ENCODE results near the gene EID2. TPM values are rescaled to one million over a fixed set of nuclear protein-coding genes. Genes with fewer than 3 reads are reported as not detected.
A peak's percentile ranks its signal among the peaks of the same experiment; 100 is the strongest.

Gene EID2
- total RNA-seq, 1 experiment from 2014 or later = 8.5 TPM

- no peak for DNase-seq (ENCODE audit: unreplicated experiment)
- ChIA-PET POLR2A (no interaction called here), CTCF (interaction anchor here (5.8 kb wide), 1 partner anchor 119 kb away, joined by 77 read pairs; no protein-coding TSS in a partner anchor)
- H3K4me1 Mint-ChIP-seq (ENCODE audit: insufficient read depth, unreplicated experiment) = peaks cover 6% of the 10 kb centered on the region
- H3K27me3 Mint-ChIP-seq (ENCODE audit: insufficient read depth, unreplicated experiment) = peaks cover 32% of the 10 kb centered on the region
- no peak for TF ChIP-seq CTCF (IDR thresholded peaks at IDR 0.05; ENCODE audit: unreplicated experiment)
- H3K36me3 Mint-ChIP-seq (ENCODE audit: insufficient read depth, unreplicated experiment) = no peaks in the 10 kb centered on the region
- no TSS peak for BruUV-seq (replicated peaks)
- intact Hi-C loops (cut with micrococcal nuclease) = no loop called here
- H3K9me3 Mint-ChIP-seq (ENCODE audit: unreplicated experiment) = no peaks in the 10 kb centered on the region
- no peak overlapping the region for H3K4me3 Mint-ChIP-seq (ENCODE audit: unreplicated experiment)
- no peak overlapping the region for H3K27ac Mint-ChIP-seq (ENCODE audit: low read depth, unreplicated experiment)
Observed at GRCh38 chr19:39554701-39555311, 14.8 kb upstream of the EID2 start.

GRCh38 chr19:39553082-39553652, 13.2 kb upstream of the EID2 start:
- Mint-ChIP-seq H3K4me1 (ENCODE audit: insufficient read depth, unreplicated experiment) (peaks cover 3% of the 10 kb centered on the region), H3K36me3 (ENCODE audit: insufficient read depth, unreplicated experiment) (no peaks in the 10 kb centered on the region), H3K4me3 (ENCODE audit: unreplicated experiment) (no peak overlapping the region), H3K27ac (ENCODE audit: low read depth, unreplicated experiment) (no peak overlapping the region), H3K27me3 (ENCODE audit: insufficient read depth, unreplicated experiment) (peaks cover 15% of the 10 kb centered on the region), H3K9me3 (ENCODE audit: unreplicated experiment) (no peaks in the 10 kb centered on the region)
- TF ChIP-seq CTCF (IDR thresholded peaks at IDR 0.05; ENCODE audit: unreplicated experiment) = no peak
- DNase-seq (ENCODE audit: unreplicated experiment) = no peak
- ChIA-PET CTCF (interaction anchor here (0.7 to 5.8 kb wide), 5 partner anchors 17 to 1690 kb away, joined by 3 to 77 read pairs (median 3); no protein-coding TSS in a partner anchor), POLR2A (interaction anchor here (1.4 kb wide), 1 partner anchor 120 kb away, joined by 3 read pairs; no protein-coding TSS in a partner anchor)
- intact Hi-C loops (cut with micrococcal nuclease) = no loop called here
- BruUV-seq (replicated peaks) = no TSS peak

- intact Hi-C loops (cut with micrococcal nuclease) = no loop called here
- Mint-ChIP-seq H3K4me1 (ENCODE audit: insufficient read depth, unreplicated experiment) (no peaks in the 10 kb centered on the region), H3K36me3 (ENCODE audit: insufficient read depth, unreplicated experiment) (no peaks in the 10 kb centered on the region), H3K27ac (ENCODE audit: low read depth, unreplicated experiment) (no peak overlapping the region), H3K4me3 (ENCODE audit: unreplicated experiment) (no peak overlapping the region), H3K27me3 (ENCODE audit: insufficient read depth, unreplicated experiment) (peaks cover 14% of the 10 kb centered on the region), H3K9me3 (ENCODE audit: unreplicated experiment) (no peaks in the 10 kb centered on the region)
- ChIA-PET POLR2A (no interaction called here), CTCF (interaction anchor here (1.5 to 5.8 kb wide), 3 partner anchors 11 to 124 kb away, joined by 5 to 77 read pairs (median 20); no protein-coding TSS in a partner anchor)
- TF ChIP-seq CTCF (IDR thresholded peaks at IDR 0.05; ENCODE audit: unreplicated experiment) = no peak
- DNase-seq (ENCODE audit: unreplicated experiment) = no peak
- BruUV-seq (replicated peaks) = no TSS peak
Observed at GRCh38 chr19:39550197-39550596, 10.2 kb upstream of the EID2 start.

GRCh38 chr19:39546599-39546998, 6.6 kb upstream of the EID2 start:
- Mint-ChIP-seq H3K27ac (ENCODE audit: low read depth, unreplicated experiment) (no peak overlapping the region), H3K4me3 (ENCODE audit: unreplicated experiment) (no peak overlapping the region), H3K9me3 (ENCODE audit: unreplicated experiment) (no peaks in the 10 kb centered on the region), H3K27me3 (ENCODE audit: insufficient read depth, unreplicated experiment) (no peaks in the 10 kb centered on the region), H3K36me3 (ENCODE audit: insufficient read depth, unreplicated experiment) (no peaks in the 10 kb centered on the region), H3K4me1 (ENCODE audit: insufficient read depth, unreplicated experiment) (no peaks in the 10 kb centered on the region)
- DNase-seq (ENCODE audit: unreplicated experiment) = peak; percentile 7
- no peak for TF ChIP-seq CTCF (IDR thresholded peaks at IDR 0.05; ENCODE audit: unreplicated experiment)
- no TSS peak for BruUV-seq (replicated peaks)
- ChIA-PET POLR2A (interaction anchor here (0.9 kb wide), 1 partner anchor 101 kb away, joined by 5 read pairs; the partner anchor contains the start of gene SUPT5H), CTCF (interaction anchor here (0.8 to 1.5 kb wide), 4 partner anchors 14 to 297 kb away, joined by 3 to 6 read pairs (median 4); partner anchors contain the start of gene EID2B)
- intact Hi-C loops (cut with micrococcal nuclease) = no loop called here

Measured in MCF 10A (cell line).